ENCODE results near the gene TMEM212. TPM values are rescaled to one million over a fixed set of nuclear protein-coding genes. Genes with fewer than 3 reads are reported as not detected.

TMEM212 gene
- total and polyA plus RNA-seq, 2 of the 13 experiments (the other 11 are each of a cell fraction or from before 2014, with no cell fraction given): not detected

DNA sequence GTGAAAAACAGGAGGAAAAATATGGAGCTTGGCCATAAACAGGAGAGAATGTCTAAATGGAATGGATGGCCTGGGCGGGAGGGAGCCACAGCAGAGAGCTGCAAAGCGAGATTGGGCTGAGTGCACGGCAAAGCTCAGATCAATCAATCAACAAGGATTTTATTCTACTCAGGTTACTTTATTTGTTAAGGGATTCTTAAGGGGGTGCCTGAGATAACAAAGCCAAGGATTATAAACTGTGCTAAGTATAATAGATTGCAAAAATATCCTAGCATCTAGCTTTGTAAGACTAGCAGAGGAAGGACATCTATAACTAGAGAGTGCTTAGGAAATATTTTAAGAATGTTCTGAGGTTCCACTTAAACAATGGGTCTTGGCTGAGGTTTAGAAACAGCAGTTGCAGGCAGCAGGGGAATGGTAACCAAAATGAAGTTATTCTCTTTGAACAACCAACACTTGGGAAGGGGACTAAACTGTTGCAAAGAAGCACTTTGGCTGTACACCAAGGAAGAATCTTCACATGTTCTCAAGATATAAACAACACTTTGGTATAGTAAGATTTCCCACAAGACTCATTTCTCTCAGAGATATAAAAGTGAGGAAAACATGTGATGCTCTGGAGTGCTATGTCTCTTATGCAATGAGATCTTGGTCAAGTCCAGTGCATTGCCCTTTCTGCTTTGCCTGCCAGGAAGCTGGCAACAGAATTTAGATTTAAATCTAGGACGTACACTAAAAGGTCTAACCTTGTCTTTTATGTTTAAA, 35.5 kb downstream of the TMEM212 start:
- Histone ChIP-seq H3K27ac (ENCODE audit: extremely low read length, insufficient read depth, low read length) (peak overlapping the region; percentile 32), H4K20me1 (ENCODE audit: insufficient read depth, low read length) (no peaks in the 10 kb centered on the region), H3K9me3 (ENCODE audit: low read length) (no peaks in the 10 kb centered on the region), H3K79me2 (ENCODE audit: insufficient read depth, low read length) (no peaks in the 10 kb centered on the region), H3K36me3 (replicated peaks in 1 of 2; ENCODE audit: control insufficient read depth in 1 of 2, insufficient read depth in 2 of 2, low read length in 2 of 2) (no peaks in the 10 kb centered on the region), H3K27me3 (ENCODE audit: control insufficient read depth in 1 of 2, insufficient read depth in 2 of 2, low read length in 2 of 2) (no peaks in the 10 kb centered on the region), H3K9ac (ENCODE audit: insufficient read depth, low read depth, low read length) (no peak overlapping the region), H3K4me2 (ENCODE audit: low read depth, low read length) (0 out of 2 replicates have a peak overlapping the region, but pooled peaks have one; percentile 10), H2AFZ (ENCODE audit: low read length) (peak overlapping the region; percentile 48), H3K4me3 (replicated peaks in 1 of 3; ENCODE audit: insufficient read depth in 1 of 3, low read depth in 2 of 3, low read length in 3 of 3) (no peak overlapping the region), H3K4me1 (ENCODE audit: insufficient read depth, low read length) (peaks cover 92% of the 10 kb centered on the region)
- BruUV-seq (replicated peaks): no TSS peak
- in situ Hi-C loops (cut with HindIII; ENCODE audit: extremely low pct_ligation_motif_present, low pct_unique_long_range_greater_than_20kb) (no loop called here), intact Hi-C loops (cut with micrococcal nuclease; ENCODE audit: unreplicated experiment) (no loop called here)
- ATAC-seq (no peak), FAIRE-seq (no peak), DNase-seq (ENCODE audit: low spot score) (peak; percentile 33)
- 78% methylated on average over 4 of the region's 4 CpGs for WGBS (ENCODE audit: low lambda C conversion rate)
- CTCF ChIA-PET (ENCODE audit: low intra/inter-chr PET ratio, low total read pairs): no interaction called here
- POLR2A ChIA-PET: interaction anchor here (1.2 kb wide), 1 partner anchor 36 kb away, joined by 3 read pairs; the partner anchor contains the start of gene TMEM212
- TF ChIP-seq, protein P1, sequence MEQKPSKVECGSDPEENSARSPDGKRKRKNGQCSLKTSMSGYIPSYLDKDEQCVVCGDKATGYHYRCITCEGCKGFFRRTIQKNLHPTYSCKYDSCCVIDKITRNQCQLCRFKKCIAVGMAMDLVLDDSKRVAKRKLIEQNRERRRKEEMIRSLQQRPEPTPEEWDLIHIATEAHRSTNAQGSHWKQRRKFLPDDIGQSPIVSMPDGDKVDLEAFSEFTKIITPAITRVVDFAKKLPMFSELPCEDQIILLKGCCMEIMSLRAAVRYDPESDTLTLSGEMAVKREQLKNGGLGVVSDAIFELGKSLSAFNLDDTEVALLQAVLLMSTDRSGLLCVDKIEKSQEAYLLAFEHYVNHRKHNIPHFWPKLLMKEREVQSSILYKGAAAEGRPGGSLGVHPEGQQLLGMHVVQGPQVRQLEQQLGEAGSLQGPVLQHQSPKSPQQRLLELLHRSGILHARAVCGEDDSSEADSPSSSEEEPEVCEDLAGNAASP (CRISPR knock-in tag; IDR thresholded peaks at IDR 0.05; ENCODE audit: borderline replicate concordance): no peak
- no peak for TF ChIP-seq SOX13 (IDR thresholded peaks at IDR 0.05)
- TF ChIP-seq SOX13 (CRISPR knock-in tag; conservative IDR thresholded peaks at IDR 0.05 in 1 of 2, IDR thresholded peaks at IDR 0.05 in 1 of 2): peak in 1 of 2 experiments; percentile 35; a peak in 1 of 4 replicates
- TF ChIP-seq BRF2 (CRISPR knock-in tag; IDR thresholded peaks at IDR 0.05): no peak
- no peak for TF ChIP-seq USF2 (IDR thresholded peaks at IDR 0.05; ENCODE audit: low read depth, low read length)
- TF ChIP-seq USF2 (CRISPR knock-in tag; IDR thresholded peaks at IDR 0.05; ENCODE audit: borderline replicate concordance): peak; percentile 16; the same call in 1 of the 2 replicates
- TF ChIP-seq TCF7 (IDR thresholded peaks at IDR 0.05; ENCODE audit: low read depth): 0 out of 2 replicates have a peak, but pooled peaks have one; percentile 6
- TF ChIP-seq HMG20A (CRISPR knock-in tag; IDR thresholded peaks at IDR 0.05; ENCODE audit: borderline replicate concordance): peak; percentile 38; the same call in 1 of the 2 replicates
- no peak for TF ChIP-seq IKZF4 (CRISPR knock-in tag; IDR thresholded peaks at IDR 0.05; ENCODE audit: borderline replicate concordance, low read depth, not compliant biosample characterization)
- no peak for TF ChIP-seq MIER2 (CRISPR knock-in tag; IDR thresholded peaks at IDR 0.05)
- 0 out of 2 replicates have a peak, but pooled peaks have one; percentile 53 for TF ChIP-seq ZNF644 (CRISPR knock-in tag; IDR thresholded peaks at IDR 0.05; ENCODE audit: low read depth)
- no peak for TF ChIP-seq ZNF496 (CRISPR knock-in tag; IDR thresholded peaks at IDR 0.05; ENCODE audit: insufficient replicate concordance)
- TF ChIP-seq ZNF224 (CRISPR knock-in tag; IDR thresholded peaks at IDR 0.05): no peak
- TF ChIP-seq, protein P2, sequence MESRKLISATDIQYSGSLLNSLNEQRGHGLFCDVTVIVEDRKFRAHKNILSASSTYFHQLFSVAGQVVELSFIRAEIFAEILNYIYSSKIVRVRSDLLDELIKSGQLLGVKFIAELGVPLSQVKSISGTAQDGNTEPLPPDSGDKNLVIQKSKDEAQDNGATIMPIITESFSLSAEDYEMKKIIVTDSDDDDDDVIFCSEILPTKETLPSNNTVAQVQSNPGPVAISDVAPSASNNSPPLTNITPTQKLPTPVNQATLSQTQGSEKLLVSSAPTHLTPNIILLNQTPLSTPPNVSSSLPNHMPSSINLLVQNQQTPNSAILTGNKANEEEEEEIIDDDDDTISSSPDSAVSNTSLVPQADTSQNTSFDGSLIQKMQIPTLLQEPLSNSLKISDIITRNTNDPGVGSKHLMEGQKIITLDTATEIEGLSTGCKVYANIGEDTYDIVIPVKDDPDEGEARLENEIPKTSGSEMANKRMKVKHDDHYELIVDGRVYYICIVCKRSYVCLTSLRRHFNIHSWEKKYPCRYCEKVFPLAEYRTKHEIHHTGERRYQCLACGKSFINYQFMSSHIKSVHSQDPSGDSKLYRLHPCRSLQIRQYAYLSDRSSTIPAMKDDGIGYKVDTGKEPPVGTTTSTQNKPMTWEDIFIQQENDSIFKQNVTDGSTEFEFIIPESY (CRISPR knock-in tag; IDR thresholded peaks at IDR 0.05): no peak
- TF ChIP-seq HHEX (CRISPR knock-in tag; IDR thresholded peaks at IDR 0.05): no peak
- peak; percentile 30; the same call in 1 of the 2 replicates for TF ChIP-seq GATAD2A (CRISPR knock-in tag; IDR thresholded peaks at IDR 0.05)
- TF ChIP-seq CEBPG (CRISPR knock-in tag; IDR thresholded peaks at IDR 0.05): 0 out of 2 replicates have a peak, but pooled peaks have one; percentile 27
- no peak for TF ChIP-seq ZNF251 (CRISPR knock-in tag; IDR thresholded peaks at IDR 0.05)

Measured in HepG2 (cell line).